Cardiac muscle cell (in vitro differentiated cells and primary cell): ENCODE results near the gene MRC2. TPM values are rescaled to one million over a fixed set of nuclear protein-coding genes. Genes with fewer than 3 reads are reported as not detected.

Source experiments
- DNase-seq, 2 donors: peaks; one replicate each; pipeline versions ENCODE4 v3.0.0 to v3.0.0-alpha.2; 2010 to 2017; ENCODE audit warnings: low read depth in 1 of 2, low spot score in 1 of 2
- H3K27ac ChIP-seq: fragments of 200-600 bp; sonication (generic); 2 replicates; pipeline ENCODE4 v1.5.1; 2016
- H3K27me3 ChIP-seq: fragments of 200-600 bp; sonication (generic); 2 replicates; pipeline ENCODE4 v1.6.0; 2016; ENCODE audit warnings: control low read depth
- H3K36me3 ChIP-seq: fragments of 200-600 bp; sonication (generic); 2 replicates; pipeline ENCODE4 v1.5.1; 2016; ENCODE audit warnings: control low read depth
- H3K4me1 ChIP-seq: fragments of 200-600 bp; sonication (generic); 2 replicates; pipeline ENCODE4 v1.8.1; 2017; ENCODE audit warnings: low read depth, mild to moderate bottlenecking, mixed run types
- H3K4me3 ChIP-seq: fragments of 200-600 bp; sonication (generic); 2 replicates; pipeline ENCODE4 v1.5.1; 2016; ENCODE audit warnings: mild to moderate bottlenecking
- H3K9me3 ChIP-seq: fragments of 200-600 bp; sonication (generic); 2 replicates; pipeline ENCODE4 v1.5.1; 2017; ENCODE audit warnings: low read depth, mild to moderate bottlenecking, control low read depth
- CTCF ChIP-seq: IDR thresholded peaks from 2 replicates; pipeline ENCODE4 v1.5.1; 2012; ENCODE audit warnings: low read depth, mild to moderate bottlenecking, low read length
- polyA plus RNA-seq: library from polyadenylated mRNA; unstranded; fragments of >200 nt; fragmentation: Nextera tagmentation; extraction: Ambion mirVana; gene quantifications from 2 replicates; pipeline ENCODE4 v1.2.1, GENCODE V29; 2016
- total RNA-seq: library from RNA; depleted of rRNA; stranded (reverse); fragments of >200 nt; gene quantifications from 2 replicates; pipeline ENCODE4 v1.2.3, GENCODE V29; 2016

The MRC2 gene
- total and polyA plus RNA-seq, 2 experiments from 2014 or later = 53.1 to 136 TPM

- TF ChIP-seq CTCF = no peak
- Histone ChIP-seq H3K36me3 (peaks cover 4% of the 10 kb centered on the region), H3K27me3 (no peaks in the 10 kb centered on the region), H3K4me1 (no peaks in the 10 kb centered on the region), H3K27ac (no peak overlapping the region), H3K4me3 (no peak overlapping the region), H3K9me3 (no peaks in the 10 kb centered on the region)
- DNase-seq = no peak
Observed at GRCh38 chr17:62672957-62673356, 45.5 kb downstream of the MRC2 start.

- no peak for TF ChIP-seq CTCF
- H3K4me3 ChIP-seq = no peak overlapping the region
- no peak for DNase-seq
- no peak overlapping the region for H3K27ac ChIP-seq
- no peaks in the 10 kb centered on the region for H3K9me3 ChIP-seq
- H3K4me1 ChIP-seq = no peaks in the 10 kb centered on the region
- H3K27me3 ChIP-seq = no peaks in the 10 kb centered on the region
- H3K36me3 ChIP-seq = peaks cover 4% of the 10 kb centered on the region
Observed at GRCh38 chr17:62673614-62674362, 46.3 kb downstream of the MRC2 start.

- DNase-seq = no peak
- Histone ChIP-seq H3K27me3 (no peaks in the 10 kb centered on the region), H3K9me3 (no peaks in the 10 kb centered on the region), H3K4me1 (no peaks in the 10 kb centered on the region), H3K27ac (no peak overlapping the region), H3K4me3 (no peak overlapping the region), H3K36me3 (peaks cover 4% of the 10 kb centered on the region)
- no peak for TF ChIP-seq CTCF
Observed at GRCh38 chr17:62674363-62674739, 46.9 kb downstream of the MRC2 start.

- no peaks in the 10 kb centered on the region for H3K27me3 ChIP-seq
- no peaks in the 10 kb centered on the region for H3K9me3 ChIP-seq
- H3K27ac ChIP-seq = no peak overlapping the region
- no peak for DNase-seq
- no peak overlapping the region for H3K4me3 ChIP-seq
- TF ChIP-seq CTCF = no peak
- no peaks in the 10 kb centered on the region for H3K4me1 ChIP-seq
- peaks cover 4% of the 10 kb centered on the region for H3K36me3 ChIP-seq
Observed at GRCh38 chr17:62674841-62675240, 47.4 kb downstream of the MRC2 start.

GRCh38 chr17:62675260-62675659, 47.8 kb downstream of the MRC2 start:
- Histone ChIP-seq H3K4me3 (no peak overlapping the region), H3K27ac (no peak overlapping the region), H3K36me3 (peaks cover 4% of the 10 kb centered on the region), H3K4me1 (no peaks in the 10 kb centered on the region), H3K27me3 (no peaks in the 10 kb centered on the region), H3K9me3 (no peaks in the 10 kb centered on the region)
- no peak for TF ChIP-seq CTCF
- DNase-seq = no peak
